Activated CD4-positive, alpha-beta T cell treated with anti-CD3 and anti-CD28 coated beads, Interleukin-2, amount 10 ng/mL, durations not matched to agents 24 days and 14 days (primary cell): ENCODE data around the gene RSPH3. TPM values are rescaled to one million over a fixed set of nuclear protein-coding genes. Genes with fewer than 3 reads are reported as not detected.
A peak's percentile ranks its signal among the peaks of the same experiment; 100 is the strongest.
"Not testable (repeated sequence)": the region's sequence is repeated elsewhere in the genome, so short reads cannot be mapped to it uniquely, and the experiment has no call there.

Experiments
- DNase-seq: peaks from one replicate; pipeline ENCODE4 v3.0.0; 2022
- H3K27ac Mint-ChIP-seq: one replicate; pipeline ENCODE4 v1.8.0; 2022; ENCODE audit warnings: mild to moderate bottlenecking, mixed read lengths
- H3K27me3 Mint-ChIP-seq: one replicate; pipeline ENCODE4 v1.8.0; 2022; ENCODE audit warnings: mixed read lengths
- H3K36me3 Mint-ChIP-seq: one replicate; pipeline ENCODE4 v1.8.0; 2022; ENCODE audit warnings: low read depth, mild to moderate bottlenecking, mixed read lengths
- H3K4me1 Mint-ChIP-seq: one replicate; pipeline ENCODE4 v1.8.0; 2021; ENCODE audit warnings: mixed read lengths
- H3K4me3 Mint-ChIP-seq: one replicate; pipeline ENCODE4 v1.8.0; 2022; ENCODE audit warnings: mild to moderate bottlenecking, moderate library complexity, mixed read lengths
- H3K9me3 Mint-ChIP-seq: one replicate; pipeline ENCODE4 v1.8.0; 2021; ENCODE audit warnings: mixed read lengths
- intact Hi-C: fragments of 100-400 bp; cut with micrococcal nuclease; formaldehyde crosslinking; loops from one replicate; pipeline ENCODE4 v1.15.1; 2023
- total RNA-seq: library from RNA; stranded (reverse); gene quantifications from 2 replicates; pipeline ENCODE4 v1.2.3, GENCODE V29; 2022

Gene RSPH3
- total RNA-seq, 1 donor from 2014 or later = 5.1 TPM

DNA sequence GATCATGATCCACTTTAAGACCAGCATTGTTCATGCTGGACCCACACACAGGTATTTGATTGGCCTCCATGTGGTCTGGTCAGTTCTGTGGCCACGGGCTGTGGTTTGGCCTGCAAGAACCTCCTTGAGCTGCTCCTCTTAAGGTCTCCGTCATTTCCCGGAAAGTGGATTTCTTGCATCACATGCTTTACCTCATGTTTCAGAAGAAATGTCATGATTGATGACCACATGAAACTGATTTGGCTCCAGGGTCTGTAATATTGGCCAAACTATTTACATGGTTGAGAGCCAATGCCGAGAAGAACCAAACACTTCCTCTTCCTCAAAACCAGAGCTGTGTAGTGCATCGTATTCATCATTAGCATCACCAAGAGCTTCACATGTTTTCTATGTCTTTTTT is 13.2 kb upstream of the RSPH3 start:
- Mint-ChIP-seq H3K4me3 (no peak overlapping the region), H3K27me3 (no peaks in the 10 kb centered on the region), H3K4me1 (peaks cover 45% of the 10 kb centered on the region), H3K9me3 (no peaks in the 10 kb centered on the region), H3K27ac (no peak overlapping the region), H3K36me3 (peaks cover 2% of the 10 kb centered on the region)
- intact Hi-C loops = no loop called here
- peak; percentile 50 for DNase-seq

DNA sequence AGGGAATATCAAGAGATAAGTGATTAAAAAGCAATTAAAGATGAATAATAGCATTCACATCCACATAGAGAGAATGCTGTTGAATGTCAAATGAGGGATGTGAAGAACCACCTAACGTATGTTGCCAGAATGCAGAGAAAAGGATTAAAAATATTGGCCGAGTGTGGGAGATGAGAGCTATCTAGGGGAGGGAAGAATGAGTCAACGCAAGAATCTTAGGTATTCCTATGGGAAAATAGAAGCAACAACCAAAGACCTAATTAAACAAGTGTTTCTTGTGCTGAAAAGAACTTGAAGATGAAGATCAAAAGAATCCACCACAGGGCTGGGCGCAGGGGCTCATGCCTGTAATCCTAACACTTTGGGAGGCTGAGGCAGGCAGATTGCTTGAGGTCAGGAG is 12.2 kb upstream of the RSPH3 start:
- peaks cover 2% of the 10 kb centered on the region for H3K36me3 Mint-ChIP-seq
- intact Hi-C loops = no loop called here
- H3K4me3 Mint-ChIP-seq = no peak overlapping the region
- H3K4me1 Mint-ChIP-seq = peaks cover 41% of the 10 kb centered on the region
- no peaks in the 10 kb centered on the region for H3K27me3 Mint-ChIP-seq
- no peak overlapping the region for H3K27ac Mint-ChIP-seq
- DNase-seq = peak; percentile 48
- no peaks in the 10 kb centered on the region for H3K9me3 Mint-ChIP-seq

DNA sequence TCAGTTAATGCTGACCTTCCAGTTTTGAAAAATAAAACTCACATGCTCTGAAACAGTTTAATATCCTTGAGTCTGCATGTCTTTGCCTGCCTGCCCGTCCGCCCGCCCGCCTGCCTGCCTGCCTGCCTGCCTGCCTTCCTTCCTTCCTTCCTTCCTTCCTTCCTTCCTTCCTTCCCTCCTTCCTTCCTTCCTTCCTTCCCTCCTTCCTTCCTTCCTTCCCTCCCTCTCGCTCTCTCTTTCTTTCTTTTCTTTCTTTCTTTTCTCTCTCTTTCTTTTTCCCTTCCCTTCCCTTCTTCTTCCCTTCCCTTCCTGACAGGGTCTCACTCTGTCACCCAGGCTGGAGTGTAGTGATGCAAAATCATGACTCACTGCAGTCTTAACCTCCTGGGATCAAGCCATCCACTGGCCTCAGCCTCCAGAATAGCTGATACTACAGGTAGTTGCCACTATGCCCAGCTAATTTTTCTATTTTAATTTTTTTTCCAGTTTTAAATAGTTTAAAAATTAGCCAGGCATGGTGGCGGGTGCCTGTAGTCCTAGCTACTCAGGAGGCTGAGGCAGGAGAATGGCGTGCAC is 10.1 kb upstream of the RSPH3 start:
- intact Hi-C loops, DNase-seq, H3K9me3 Mint-ChIP-seq, H3K27me3 Mint-ChIP-seq, H3K4me3 Mint-ChIP-seq, H3K36me3 Mint-ChIP-seq: not testable (repeated sequence)
- Mint-ChIP-seq H3K27ac (peak overlapping the region; percentile 56), H3K4me1 (peaks cover 34% of the 10 kb centered on the region)

DNA sequence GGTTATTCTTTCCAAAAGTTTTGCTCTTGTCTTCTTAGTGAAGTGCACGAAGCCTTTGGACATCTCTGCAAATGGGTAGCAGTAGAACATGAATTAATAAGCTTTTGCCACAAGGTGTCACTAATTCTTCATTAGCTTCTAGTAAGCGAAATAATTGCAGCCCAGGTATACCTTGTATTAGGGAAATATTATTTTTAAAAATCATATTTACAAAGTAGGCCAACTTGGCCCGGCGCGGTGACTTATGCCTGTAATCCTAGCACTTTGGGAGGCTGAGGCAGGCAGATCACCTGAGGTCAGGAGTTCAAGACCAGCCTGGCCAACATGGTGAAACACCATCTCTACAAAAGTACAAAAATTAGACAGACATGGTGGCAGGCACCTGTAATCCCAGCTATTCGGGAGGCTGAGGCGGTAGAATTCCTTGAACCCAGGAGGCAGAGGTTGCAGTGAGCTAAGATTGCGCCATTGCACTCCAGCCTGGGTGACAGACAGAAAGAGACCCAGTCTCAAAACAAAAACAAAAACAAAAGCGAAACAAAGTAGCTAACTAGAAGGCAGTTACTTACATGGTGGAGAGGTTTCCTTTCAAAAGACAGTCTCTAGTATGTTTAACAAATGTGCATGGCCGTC is 8.8 kb upstream of the RSPH3 start:
- Mint-ChIP-seq H3K4me1 (peaks cover 29% of the 10 kb centered on the region), H3K36me3 (peaks cover 2% of the 10 kb centered on the region), H3K9me3 (no peaks in the 10 kb centered on the region), H3K27ac (peak overlapping the region; percentile 34), H3K4me3 (peak overlapping the region; percentile 16), H3K27me3 (no peaks in the 10 kb centered on the region)
- DNase-seq = peak; percentile 71
- intact Hi-C loops = loop anchor here (1.0 kb wide), 3 partner anchors 10 to 126 kb away; no protein-coding TSS in a partner anchor

DNA sequence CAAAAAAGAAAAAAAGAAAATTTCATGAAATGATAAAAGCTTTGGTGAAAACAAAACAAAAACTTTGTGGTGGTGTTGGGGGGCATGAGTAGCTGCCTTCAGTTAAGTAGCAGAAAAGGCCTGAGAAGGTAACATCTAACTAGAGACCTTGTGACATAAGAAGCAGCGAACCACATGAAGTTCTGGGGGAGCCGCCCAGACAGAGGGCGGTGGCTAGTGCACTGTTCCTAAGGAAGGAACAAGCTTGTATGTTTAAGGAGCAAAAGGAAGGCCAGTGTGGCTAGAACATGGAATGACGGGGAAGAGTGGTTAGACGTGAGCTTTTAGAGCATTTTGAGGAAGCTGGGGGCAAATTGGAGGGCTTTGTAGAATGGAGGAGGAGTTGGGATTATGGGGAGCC is 7.5 kb upstream of the RSPH3 start:
- no peak overlapping the region for H3K4me3 Mint-ChIP-seq
- no peaks in the 10 kb centered on the region for H3K27me3 Mint-ChIP-seq
- DNase-seq = no peak
- intact Hi-C loops = no loop called here
- no peaks in the 10 kb centered on the region for H3K9me3 Mint-ChIP-seq
- H3K27ac Mint-ChIP-seq = no peak overlapping the region
- peaks cover 25% of the 10 kb centered on the region for H3K4me1 Mint-ChIP-seq
- H3K36me3 Mint-ChIP-seq = peaks cover 2% of the 10 kb centered on the region

DNA sequence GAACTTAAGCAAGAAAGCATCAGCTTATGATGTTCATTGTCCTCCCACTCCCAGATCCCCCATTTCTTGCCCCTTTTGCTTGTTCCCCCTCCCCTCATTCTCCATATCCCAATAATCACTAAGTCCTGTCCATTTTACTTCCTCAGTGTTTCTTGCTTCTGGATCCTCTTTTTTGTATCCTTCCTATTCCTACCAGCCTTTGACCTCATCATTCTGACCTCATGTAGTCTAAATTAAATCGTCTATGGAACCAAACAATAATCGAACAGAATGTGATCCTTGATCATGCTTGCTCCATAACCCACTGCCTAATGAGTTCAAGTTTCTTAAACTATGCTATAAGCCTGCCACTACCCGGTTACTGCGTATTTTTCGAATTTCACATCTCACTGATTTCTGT is 5.4 kb upstream of the RSPH3 start:
- no peaks in the 10 kb centered on the region for H3K36me3 Mint-ChIP-seq
- H3K27ac Mint-ChIP-seq = no peak overlapping the region
- no peaks in the 10 kb centered on the region for H3K9me3 Mint-ChIP-seq
- H3K27me3 Mint-ChIP-seq = no peaks in the 10 kb centered on the region
- H3K4me1 Mint-ChIP-seq = peaks cover 25% of the 10 kb centered on the region
- no peak for DNase-seq
- no peak overlapping the region for H3K4me3 Mint-ChIP-seq
- intact Hi-C loops = no loop called here

DNA sequence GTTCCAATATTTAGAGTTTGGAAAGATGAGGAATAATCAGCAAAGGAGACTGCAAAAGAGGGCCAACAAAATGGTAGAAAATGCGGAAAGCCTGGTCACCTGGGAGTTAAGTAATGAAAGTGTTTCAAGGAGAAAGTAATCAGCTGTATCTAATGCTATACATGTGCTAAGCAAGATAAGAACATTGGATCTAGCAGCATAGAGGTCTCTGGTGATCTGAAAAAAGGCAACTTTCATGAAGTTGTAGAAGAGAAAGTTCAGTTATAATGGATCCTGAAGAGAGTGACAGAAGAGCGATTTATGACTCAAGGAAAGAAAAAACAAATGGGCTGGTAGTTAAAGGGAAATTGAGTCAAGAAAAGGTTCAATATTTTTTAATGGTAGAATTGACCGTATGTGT is 4.6 kb upstream of the RSPH3 start:
- H3K27me3 Mint-ChIP-seq = no peaks in the 10 kb centered on the region
- H3K36me3 Mint-ChIP-seq = no peaks in the 10 kb centered on the region
- intact Hi-C loops = no loop called here
- peak; percentile 26 for DNase-seq
- no peaks in the 10 kb centered on the region for H3K9me3 Mint-ChIP-seq
- no peak overlapping the region for H3K27ac Mint-ChIP-seq
- H3K4me3 Mint-ChIP-seq = no peak overlapping the region
- H3K4me1 Mint-ChIP-seq = peaks cover 21% of the 10 kb centered on the region

DNA sequence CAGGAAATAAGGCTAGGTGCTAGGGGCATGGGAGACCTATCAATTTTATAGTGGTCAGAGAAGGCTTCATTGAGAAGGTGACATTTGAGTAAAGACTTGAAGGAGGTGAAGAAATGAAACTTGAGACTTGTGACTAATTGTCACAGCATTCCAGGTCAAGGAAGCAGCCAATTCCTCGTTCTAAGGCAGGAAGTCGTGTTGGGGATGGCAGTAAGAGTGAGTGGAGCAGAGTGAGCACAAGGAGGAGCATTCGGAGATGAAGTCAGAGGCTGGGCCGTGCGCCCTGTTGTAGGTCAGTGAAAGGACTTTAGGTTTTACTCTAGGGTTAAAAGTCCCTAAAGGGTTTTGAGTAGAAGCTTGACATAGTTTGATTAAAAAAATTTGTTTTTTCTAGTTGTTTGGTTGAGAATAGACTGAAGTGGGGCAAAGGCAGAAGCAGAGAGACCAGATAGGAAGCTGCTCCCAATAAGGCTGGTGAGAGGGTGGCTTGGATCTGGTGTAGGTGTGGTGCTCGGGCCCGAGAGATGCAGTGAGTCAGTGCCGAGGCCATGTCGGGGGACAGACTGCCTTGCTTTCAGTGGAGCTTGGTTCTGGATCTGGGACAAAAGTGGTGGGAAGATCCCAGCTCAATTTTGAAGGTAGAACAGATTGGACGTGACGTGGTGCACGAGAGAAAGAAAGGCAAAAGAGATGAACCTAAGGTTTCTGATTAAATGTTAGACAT is 2.6 kb upstream of the RSPH3 start:
- peak; percentile 53 for DNase-seq
- Mint-ChIP-seq H3K36me3 (peaks cover 2% of the 10 kb centered on the region), H3K9me3 (no peaks in the 10 kb centered on the region), H3K27me3 (no peaks in the 10 kb centered on the region), H3K4me3 (no peak overlapping the region), H3K27ac (no peak overlapping the region), H3K4me1 (peaks cover 23% of the 10 kb centered on the region)
- intact Hi-C loops = no loop called here

DNA sequence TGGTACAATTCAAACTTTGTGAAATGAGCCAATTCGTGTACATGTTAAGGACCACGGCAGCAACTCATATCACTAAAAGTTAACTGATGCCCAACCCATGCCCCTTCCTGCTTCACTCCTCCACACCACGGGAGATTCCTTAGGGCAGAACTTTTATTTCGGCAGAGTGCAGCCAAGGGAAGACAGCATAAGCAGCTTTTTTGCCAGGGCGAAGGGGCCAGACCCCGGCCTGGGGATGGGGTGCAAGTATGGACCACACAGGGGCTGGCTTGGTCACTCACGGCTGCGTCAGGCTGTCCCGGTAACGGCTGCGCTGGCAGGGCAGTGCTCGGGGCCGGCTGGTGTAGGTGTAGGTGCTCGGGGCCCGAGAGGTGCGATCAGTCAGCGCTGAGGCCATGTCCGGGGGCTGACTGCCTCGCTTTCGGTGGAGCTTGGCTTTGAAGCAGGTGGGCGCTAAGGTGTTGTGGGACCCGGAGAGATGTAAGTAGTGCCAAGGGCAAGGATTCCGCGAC is 792 bp downstream of the RSPH3 start:
- Mint-ChIP-seq H3K9me3 (no peaks in the 10 kb centered on the region), H3K4me1 (peaks cover 36% of the 10 kb centered on the region), H3K27ac (peak overlapping the region; percentile 94), H3K36me3 (peaks cover 4% of the 10 kb centered on the region), H3K4me3 (peak overlapping the region; percentile 96), H3K27me3 (no peaks in the 10 kb centered on the region)
- intact Hi-C loops = loop anchor here (1.0 to 5.0 kb wide), 5 partner anchors 19 to 352 kb away; partner anchors contain the start of gene TAGAP
- DNase-seq = no peak

DNA sequence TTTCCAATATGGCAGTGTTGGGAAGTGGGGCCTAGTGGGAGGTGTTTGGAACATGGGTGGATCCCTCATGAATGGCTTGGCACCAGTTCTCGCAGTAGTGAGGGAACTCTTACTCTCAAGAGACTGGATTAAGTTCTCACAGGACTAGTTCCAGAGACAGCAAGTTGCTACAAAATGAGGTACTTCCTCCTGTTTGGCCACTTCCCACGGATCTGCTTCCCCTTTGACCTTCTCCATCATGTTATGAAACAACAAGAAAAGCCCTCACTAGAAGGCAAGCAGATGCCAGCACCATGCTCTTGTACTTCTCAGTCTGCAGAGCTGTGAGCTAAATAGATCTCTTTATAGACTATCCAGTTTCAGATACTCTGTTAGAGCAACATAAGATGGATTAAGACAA is 3.1 kb downstream of the RSPH3 start:
- Mint-ChIP-seq H3K27ac (peak overlapping the region; percentile 45), H3K4me3 (no peak overlapping the region), H3K36me3 (peaks cover 8% of the 10 kb centered on the region), H3K9me3 (no peaks in the 10 kb centered on the region), H3K4me1 (peaks cover 32% of the 10 kb centered on the region), H3K27me3 (no peaks in the 10 kb centered on the region)
- intact Hi-C loops = loop anchor here (5.0 kb wide), 3 partner anchors 45 to 350 kb away; partner anchors contain the start of gene TAGAP
- no peak for DNase-seq

DNA sequence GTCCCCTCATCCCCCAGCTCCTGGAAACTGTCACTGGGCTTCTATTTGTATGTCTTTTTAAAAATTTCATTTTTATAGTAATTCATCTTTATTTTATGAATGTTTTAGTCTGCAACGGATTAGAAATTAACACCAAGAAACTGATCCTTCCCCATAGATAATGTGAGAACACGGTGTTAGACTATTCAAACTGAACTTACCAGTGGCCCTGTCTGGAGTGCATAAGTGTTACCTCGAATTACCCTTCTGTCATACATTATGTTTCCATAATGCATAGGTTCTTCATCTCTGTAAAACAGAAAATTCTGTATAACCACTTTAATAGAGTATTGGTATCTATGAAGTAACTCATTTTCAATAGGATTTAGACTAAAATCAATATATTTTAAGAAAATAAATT is 6.4 kb downstream of the RSPH3 start:
- H3K4me3 Mint-ChIP-seq = no peak overlapping the region
- DNase-seq = peak; percentile 2
- intact Hi-C loops = loop anchor here (2.0 kb wide), 1 partner anchor 273 kb away; no protein-coding TSS in a partner anchor
- no peaks in the 10 kb centered on the region for H3K27me3 Mint-ChIP-seq
- peaks cover 13% of the 10 kb centered on the region for H3K36me3 Mint-ChIP-seq
- peaks cover 9% of the 10 kb centered on the region for H3K9me3 Mint-ChIP-seq
- H3K27ac Mint-ChIP-seq = no peak overlapping the region
- peaks cover 25% of the 10 kb centered on the region for H3K4me1 Mint-ChIP-seq

DNA sequence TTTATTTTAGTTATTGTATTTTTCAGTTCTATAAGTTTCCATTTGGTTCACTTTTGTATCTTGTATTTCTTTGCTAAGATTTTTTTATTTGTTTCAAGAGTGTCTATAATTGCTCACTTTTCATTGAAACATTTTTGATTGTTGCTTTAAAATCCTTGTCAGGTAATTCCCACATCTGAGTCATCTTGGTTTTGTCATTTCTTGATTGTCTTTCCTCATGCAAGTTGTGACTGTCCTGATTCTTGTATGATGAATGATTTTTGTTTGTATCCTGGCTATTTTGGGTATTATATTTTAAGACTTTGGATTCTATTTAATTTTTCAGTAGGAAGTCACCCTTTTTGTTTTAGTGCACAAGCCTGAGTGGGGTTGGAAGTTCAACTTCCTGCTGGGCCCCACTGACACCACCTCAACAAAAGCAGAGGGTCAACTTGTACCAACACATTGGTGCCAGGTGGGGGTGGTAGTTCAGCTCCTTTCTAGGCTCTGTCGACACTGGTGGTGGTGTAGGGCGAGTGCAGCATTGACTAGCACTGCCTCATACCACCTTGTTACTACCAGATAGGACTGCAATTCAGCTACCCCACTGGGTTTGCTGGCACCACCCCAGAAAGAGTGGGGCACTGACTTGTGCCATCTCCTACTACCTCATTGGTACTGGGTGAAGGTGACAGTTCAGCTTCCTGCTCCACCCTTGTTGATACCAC is 8.8 kb downstream of the RSPH3 start:
- intact Hi-C loops = no loop called here
- Mint-ChIP-seq H3K27me3 (no peaks in the 10 kb centered on the region), H3K36me3 (peaks cover 27% of the 10 kb centered on the region), H3K9me3 (peaks cover 19% of the 10 kb centered on the region), H3K4me3 (no peak overlapping the region), H3K4me1 (peaks cover 26% of the 10 kb centered on the region), H3K27ac (peak overlapping the region; percentile 10)
- peak; percentile 56 for DNase-seq

DNA sequence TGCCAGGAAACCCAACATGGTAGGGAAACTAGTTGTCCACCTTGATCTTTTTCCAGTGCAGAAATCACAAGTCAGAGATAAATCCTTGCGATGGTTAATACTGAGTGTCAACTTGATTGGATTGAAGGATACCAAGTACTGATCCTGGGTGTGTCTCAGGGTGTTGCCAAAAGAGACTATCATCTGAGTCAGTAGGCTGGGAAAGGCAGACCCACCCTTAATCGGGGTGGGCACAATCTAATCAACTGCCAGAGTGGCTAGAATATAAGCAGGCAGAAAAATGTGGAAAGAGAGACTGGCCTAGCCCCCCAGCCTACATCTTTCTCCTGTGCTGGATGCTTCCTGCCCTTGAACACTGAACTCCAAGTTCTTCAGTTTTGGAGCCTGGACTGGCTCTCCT is 10.3 kb downstream of the RSPH3 start:
- H3K27me3 Mint-ChIP-seq, H3K4me3 Mint-ChIP-seq, H3K27ac Mint-ChIP-seq, DNase-seq, intact Hi-C loops: not testable (repeated sequence)
- H3K4me1 Mint-ChIP-seq = peaks cover 15% of the 10 kb centered on the region
- peaks cover 19% of the 10 kb centered on the region for H3K9me3 Mint-ChIP-seq
- H3K36me3 Mint-ChIP-seq = peaks cover 25% of the 10 kb centered on the region
